IMR-90 (cell line): ENCODE data around the gene SEMA3C. TPM values are rescaled to one million over a fixed set of nuclear protein-coding genes. Genes with fewer than 3 reads are reported as not detected.
A peak's percentile ranks its signal among the peaks of the same experiment; 100 is the strongest.

Experiments
- ATAC-seq: fragments of 200-7000 bp; cut with Tn5 transposase; 2 replicates; pipeline ENCODE4 v1.9.1; 2020; ENCODE audit warnings: low read depth, mild to moderate bottlenecking, moderate library complexity
- BruUV-seq: library from RNA; stranded (reverse); fragments of 400-500 nt; replicated peaks from 2 replicates; lab custom pipeline; 2021; lab: Mats Ljungman, UMichigan
- CTCF ChIA-PET: fragments of 300-600 bp; formaldehyde crosslinking; extraction: SDS; loops from one replicate; lab custom pipeline; 2021; ENCODE audit warnings: antibody characterized with exemption; lab: Yijun Ruan, JAX
- POLR2A ChIA-PET: fragments of 300-600 bp; sonication (Branson Sonifier 250); formaldehyde crosslinking; loops from one replicate; lab custom pipeline; 2022; ENCODE audit warnings: antibody characterized with exemption; ENCODE audit not compliant: unreplicated experiment; lab: Charles Lee
- DNase-seq: peaks from one replicate; pipeline ENCODE4 v3.0.0; 2013
- H2AFZ ChIP-seq: replicated peaks from 2 replicates; pipeline ENCODE3; 2013; ENCODE audit warnings: low read length, mild to moderate bottlenecking; ENCODE audit not compliant: poor library complexity
- H2AK5ac ChIP-seq: 2 replicates; pipeline ENCODE4 v1.6.1; 2013; ENCODE audit warnings: low read depth, low read length, inconsistent platforms
- H2AK9ac ChIP-seq: replicated peaks from 2 replicates; pipeline ENCODE3; 2013; ENCODE audit warnings: mild to moderate bottlenecking, low read depth, low read length, moderate library complexity; ENCODE audit not compliant: poor library complexity
- H2BK120ac ChIP-seq: 2 replicates; pipeline ENCODE4 v1.6.1; 2013; ENCODE audit warnings: low read depth, low read length, inconsistent platforms
- H2BK15ac ChIP-seq: 3 replicates; pipeline ENCODE4 v1.6.1; 2013; ENCODE audit warnings: low read depth, low read length, inconsistent platforms
- H2BK20ac ChIP-seq: 2 replicates; pipeline ENCODE4 v1.6.1; 2013; ENCODE audit warnings: low read depth, mild to moderate bottlenecking, inconsistent platforms, low read length, moderate library complexity
- H2BK5ac ChIP-seq: 2 replicates; pipeline ENCODE4 v1.6.1; 2013; ENCODE audit warnings: mild to moderate bottlenecking, low read depth, low read length, inconsistent platforms; ENCODE audit not compliant: poor library complexity, severe bottlenecking
- H3K14ac ChIP-seq: replicated peaks from 2 replicates; pipeline ENCODE4 v1.6.1; 2013; ENCODE audit warnings: low read depth, low read length, inconsistent platforms
- H3K18ac ChIP-seq: 2 replicates; pipeline ENCODE4 v1.6.1; 2013; ENCODE audit warnings: low read depth, low read length, control low read depth
- H3K23ac ChIP-seq: 2 replicates; pipeline ENCODE4 v1.6.1; 2013; ENCODE audit warnings: low read depth, low read length, inconsistent platforms
- H3K27ac ChIP-seq: 2 replicates; pipeline ENCODE4 v1.5.1; 2013; ENCODE audit warnings: mild to moderate bottlenecking, control low read depth, low read length; ENCODE audit not compliant: insufficient read depth
- H3K27me3 ChIP-seq: 2 replicates; pipeline ENCODE4 v1.6.1; 2013; ENCODE audit warnings: low read length; ENCODE audit not compliant: control insufficient read depth, insufficient read depth
- H3K36me3 ChIP-seq: 2 replicates; pipeline ENCODE4 v1.6.1; 2013; ENCODE audit warnings: low read length, mixed read lengths; ENCODE audit not compliant: control insufficient read depth, insufficient read depth
- H3K4ac ChIP-seq: 2 replicates; pipeline ENCODE4 v1.6.1; 2013; ENCODE audit warnings: low read depth, low read length, inconsistent platforms
- H3K4me1 ChIP-seq: 2 replicates; pipeline ENCODE4 v1.6.1; 2013; ENCODE audit warnings: low read length, mixed read lengths; ENCODE audit not compliant: control insufficient read depth, insufficient read depth
- H3K4me2 ChIP-seq: 2 replicates; pipeline ENCODE4 v1.6.1; 2013; ENCODE audit warnings: low read depth, mild to moderate bottlenecking, control low read depth, low read length, moderate library complexity
- H3K4me3 ChIP-seq: 2 replicates; pipeline ENCODE4 v1.5.1; 2013; ENCODE audit warnings: low read depth, mild to moderate bottlenecking, control low read depth, low read length, moderate library complexity; ENCODE audit not compliant: insufficient read depth
- H3K56ac ChIP-seq: 2 replicates; pipeline ENCODE4 v1.6.1; 2013; ENCODE audit warnings: low read length, inconsistent platforms; ENCODE audit not compliant: insufficient read depth; ENCODE audit errors: extremely low read depth
- H3K79me1 ChIP-seq, 2 experiments: 2 replicates each; pipeline ENCODE4 v1.6.1; 2013; ENCODE audit warnings: low read length in 2 of 2, inconsistent platforms in 1 of 2, low read depth in 1 of 2
- H3K9ac ChIP-seq: 2 replicates; pipeline ENCODE4 v1.6.1; 2013; ENCODE audit warnings: low read depth, low read length, control low read depth
- H3K9me1 ChIP-seq: 2 replicates; pipeline ENCODE4 v1.6.1; 2013; ENCODE audit warnings: low read length, inconsistent platforms; ENCODE audit not compliant: insufficient read depth
- H3K9me3 ChIP-seq: 2 replicates; pipeline ENCODE4 v1.6.1; 2013; ENCODE audit warnings: low read length; ENCODE audit not compliant: control insufficient read depth, insufficient read depth
- H4K20me1 ChIP-seq: 2 replicates; pipeline ENCODE4 v1.6.1; 2013; ENCODE audit warnings: low read length, inconsistent platforms; ENCODE audit not compliant: insufficient read depth
- H4K5ac ChIP-seq: 2 replicates; pipeline ENCODE4 v1.6.1; 2013; ENCODE audit warnings: mild to moderate bottlenecking, low read depth, low read length, control low read depth
- H4K8ac ChIP-seq, 2 experiments: 2 replicates each; pipeline ENCODE4 v1.6.1; 2013; ENCODE audit warnings: low read depth in 2 of 2, low read length in 2 of 2, control low read depth in 1 of 2, inconsistent platforms in 1 of 2
- H4K91ac ChIP-seq: 2 replicates; pipeline ENCODE4 v1.6.1; 2013; ENCODE audit warnings: low read depth, low read length, inconsistent platforms; ENCODE audit not compliant: insufficient read depth
- BHLHE40 ChIP-seq: fragments of 150-350 bp; IDR thresholded peaks from 2 replicates; pipeline ENCODE4 v1.6.1; 2016; ENCODE audit warnings: mild to moderate bottlenecking, low read depth, low read length
- CEBPB ChIP-seq: IDR thresholded peaks from 2 replicates; pipeline ENCODE4 v1.6.1; 2012; ENCODE audit warnings: low read depth, low read length, improper control_type of control experiment
- CHD1 ChIP-seq: IDR thresholded peaks from 2 replicates; pipeline ENCODE4 v1.6.1; 2012; ENCODE audit warnings: low read depth, low read length, improper control_type of control experiment
- CTCF ChIP-seq: conservative IDR thresholded peaks from 2 replicates; pipeline ENCODE4 v1.5.1; 2012; ENCODE audit warnings: mild to moderate bottlenecking, low read depth, low read length, improper control_type of control experiment
- ELK1 ChIP-seq: fragments of 150-350 bp; IDR thresholded peaks from 2 replicates; pipeline ENCODE4 v1.6.1; 2016; ENCODE audit warnings: low read depth, mild to moderate bottlenecking, low read length, moderate library complexity, borderline replicate concordance
- MAZ ChIP-seq: IDR thresholded peaks from 2 replicates; pipeline ENCODE4 v1.6.1; 2012; ENCODE audit warnings: low read depth, mild to moderate bottlenecking, low read length, improper control_type of control experiment, moderate library complexity, borderline replicate concordance
- MXI1 ChIP-seq: IDR thresholded peaks from 2 replicates; pipeline ENCODE4 v1.6.1; 2012; ENCODE audit warnings: low read depth, mild to moderate bottlenecking, low read length, moderate library complexity, borderline replicate concordance
- NFE2L2 ChIP-seq: fragments of 150-350 bp; IDR thresholded peaks from 2 replicates; pipeline ENCODE4 v1.6.1; 2016; ENCODE audit warnings: low read depth, mild to moderate bottlenecking, low read length
- POLR2A ChIP-seq: IDR thresholded peaks from 2 replicates; pipeline ENCODE4 v1.6.1; 2012; ENCODE audit warnings: mild to moderate bottlenecking, low read depth, low read length
- RAD21 ChIP-seq: IDR thresholded peaks from 2 replicates; pipeline ENCODE4 v1.6.1; 2012; ENCODE audit warnings: low read length, improper control_type of control experiment
- RCOR1 ChIP-seq: IDR thresholded peaks from 2 replicates; pipeline ENCODE4 v1.6.1; 2012; ENCODE audit warnings: mild to moderate bottlenecking, low read length, improper control_type of control experiment; ENCODE audit not compliant: insufficient replicate concordance
- RFX5 ChIP-seq: IDR thresholded peaks from 2 replicates; pipeline ENCODE4 v1.8.0; 2012; ENCODE audit warnings: low read depth, mild to moderate bottlenecking, low read length, moderate library complexity
- SMC3 ChIP-seq: fragments of 150-350 bp; IDR thresholded peaks from 2 replicates; pipeline ENCODE4 v1.6.1; 2016; ENCODE audit warnings: low read depth, mild to moderate bottlenecking, antibody characterized with exemption, low read length, moderate library complexity
- USF2 ChIP-seq: fragments of 150-350 bp; IDR thresholded peaks from 2 replicates; pipeline ENCODE4 v1.6.1; 2017; ENCODE audit warnings: mild to moderate bottlenecking, antibody characterized with exemption, low read length, low read depth
- WGBS, 2 experiments: methylation state at CpG; one replicate each; pipeline versions ENCODE4 v1.1.5 to v1.1.7; 2013; ENCODE audit warnings: missing lambda C conversion rate in 2 of 2; ENCODE audit not compliant: insufficient read length in 1 of 2; ENCODE audit errors: extremely low coverage in 2 of 2; 5-methylcytosine and 5-hydroxymethylcytosine counted together
- dilution Hi-C: fragments of 300-500 bp; cut with HindIII; formaldehyde crosslinking; loops from one replicate; pipeline ENCODE4 v1.14.3; 2018; ENCODE audit warnings: low sequenced_read_pairs; ENCODE audit not compliant: unreplicated experiment
- in situ Hi-C: fragments of 300-500 bp; cut with MboI; formaldehyde crosslinking; loops from 3 replicates; pipeline ENCODE4 v1.14.3; 2019; ENCODE audit warnings: low sequenced_read_pairs, inconsistent platforms, mixed read lengths
- intact Hi-C: fragments of 100-400 bp; cut with micrococcal nuclease; formaldehyde crosslinking; loops from 2 replicates; pipeline ENCODE4 v1.10.0; 2022
- polyA plus RNA-seq, 3 experiments: library from polyadenylated mRNA; depleted of rRNA; stranded (reverse); fragments of >200 nt; gene quantifications; 2 replicates each; pipeline ENCODE4 v1.2.3, GENCODE V29; 2012; ENCODE audit warnings: low replicate concordance in 1 of 3
- total RNA-seq: library from RNA; depleted of rRNA; stranded (reverse); fragments of >200 nt; gene quantifications from 2 replicates; pipeline ENCODE4 v1.2.3, GENCODE V29; 2012

The SEMA3C gene
- total and polyA plus RNA-seq, 2 of the 4 experiments (the other 2 are of a cell fraction): 21.2 to 97.1 TPM

GRCh38 chr7:80942261-80943041, 23.6 kb upstream of the SEMA3C start:
- no peak overlapping the region for H2AFZ ChIP-seq
- BruUV-seq: no TSS peak
- TF ChIP-seq POLR2A (no peak), RFX5 (no peak), NFE2L2 (0 out of 2 replicates have a peak, but pooled peaks have one; percentile 45), BHLHE40 (peak; percentile 4; the same call in 1 of the 2 replicates), RAD21 (no peak), CTCF (no peak), ELK1 (no peak), SMC3 (no peak), MAZ (peak; percentile 44; the same call in 1 of the 2 replicates), CEBPB (peak; percentile 65), CHD1 (no peak), MXI1 (no peak), USF2 (no peak), RCOR1 (peak; percentile 57)

More at GRCh38 chr7:80942261-80943041, 23.6 kb upstream of the SEMA3C start:
- Histone ChIP-seq H3K9me3 (no peaks in the 10 kb centered on the region), H3K9me1 (peaks cover 4% of the 10 kb centered on the region; the same call in 1 of the 2 replicates), H3K4me2 (peak overlapping the region; percentile 22; the same call in 1 of the 2 replicates), H3K18ac (peak overlapping the region; percentile 48; the same call in 1 of the 2 replicates), H4K5ac (no peak overlapping the region; the same call in 1 of the 2 replicates), H3K27me3 (no peaks in the 10 kb centered on the region), H3K14ac (no peak overlapping the region), H3K4ac (peak overlapping the region; percentile 58), H3K79me1 (no peaks in the 10 kb centered on the region), H2BK20ac (peak overlapping the region; percentile 89; the same call in 1 of the 2 replicates), H2BK15ac (no peak overlapping the region), H2BK5ac (peak overlapping the region; percentile 93), H4K8ac (peak overlapping the region in 1 of 2 experiments; percentile 45; a peak in 2 of 4 replicates), H2AK5ac (no peak overlapping the region), H3K23ac (no peak overlapping the region), H3K36me3 (no peaks in the 10 kb centered on the region), H4K91ac (0 out of 2 replicates have a peak overlapping the region, but pooled peaks have one; percentile 5), H3K9ac (no peak overlapping the region), H3K27ac (peak overlapping the region; percentile 68), H3K4me1 (peaks cover 5% of the 10 kb centered on the region; the same call in 1 of the 2 replicates), H4K20me1 (no peaks in the 10 kb centered on the region), H2BK120ac (peak overlapping the region; percentile 97), H2AK9ac (no peak overlapping the region), H3K4me3 (no peak overlapping the region), H3K56ac (peak overlapping the region; percentile 39; the same call in 1 of the 2 replicates)
- POLR2A ChIA-PET: no interaction called here
- ATAC-seq: peak; percentile 94
- in situ Hi-C loops (no loop called here), dilution Hi-C loops (no loop called here), intact Hi-C loops (no loop called here)
- no CpG with 5 or more reads among the region's 2 CpGs for WGBS, 2 experiments
- CTCF ChIA-PET: no interaction called here
- DNase-seq: peak; percentile 96
